WTC11 (cell line): ENCODE measurements around the gene MAGI3. TPM values are rescaled to one million over a fixed set of nuclear protein-coding genes. Genes with fewer than 3 reads are reported as not detected.

Source experiments
- ATAC-seq: fragments of 200-7000 bp; cut with Tn5 transposase; 2 replicates; pipeline ENCODE4 v1.10.0; 2021; ENCODE audit warnings: mild to moderate bottlenecking, moderate library complexity
- CTCF ChIA-PET: fragments of 300-600 bp; sonication (Branson Sonifier 250); formaldehyde crosslinking; loops from one replicate; lab custom pipeline; 2021; ENCODE audit warnings: antibody characterized with exemption; lab: Charles Lee
- POLR2A ChIA-PET: fragments of 350-600 bp; sonication (Branson Sonifier 250); formaldehyde crosslinking; loops from one replicate; lab custom pipeline; 2021; ENCODE audit warnings: antibody characterized with exemption; lab: Charles Lee
- DNase-seq: peaks from one replicate; pipeline ENCODE4 v3.0.0; 2021; ENCODE audit warnings: low spot score
- H3K27ac Mint-ChIP-seq: 2 replicates; pipeline ENCODE4 v1.8.0; 2021; ENCODE audit warnings: mixed read lengths
- H3K27me3 Mint-ChIP-seq: 2 replicates; pipeline ENCODE4 v1.8.0; 2021; ENCODE audit warnings: low read depth, mild to moderate bottlenecking, moderate library complexity, mixed read lengths
- H3K36me3 Mint-ChIP-seq: 2 replicates; pipeline ENCODE4 v1.8.0; 2021; ENCODE audit warnings: mixed read lengths
- H3K4me1 Mint-ChIP-seq: 2 replicates; pipeline ENCODE4 v1.8.0; 2022; ENCODE audit warnings: mixed read lengths
- H3K4me3 Mint-ChIP-seq: 2 replicates; pipeline ENCODE4 v1.8.0; 2021; ENCODE audit warnings: mild to moderate bottlenecking, moderate library complexity, mixed read lengths
- H3K9me3 Mint-ChIP-seq: 2 replicates; pipeline ENCODE4 v1.8.0; 2021; ENCODE audit warnings: mixed read lengths
- ATF2 ChIP-seq: sonication (generic); formaldehyde crosslinking; IDR thresholded peaks from 2 replicates; pipeline ENCODE4 v1.8.1; 2022; ENCODE audit warnings: low read depth, missing genetic modification reagents, borderline replicate concordance
- CBFB ChIP-seq: sonication (generic); formaldehyde crosslinking; IDR thresholded peaks from 2 replicates; pipeline ENCODE4 v1.8.1; 2022; ENCODE audit warnings: mild to moderate bottlenecking, low read depth, missing genetic modification reagents
- CREB1 ChIP-seq: sonication (generic); formaldehyde crosslinking; IDR thresholded peaks from 2 replicates; pipeline ENCODE4 v1.8.0; 2023; ENCODE audit warnings: mild to moderate bottlenecking, missing genetic modification reagents
- E2F5 ChIP-seq: sonication (generic); formaldehyde crosslinking; IDR thresholded peaks from 2 replicates; pipeline ENCODE4 v1.8.1; 2022; ENCODE audit warnings: mild to moderate bottlenecking, moderate library complexity, missing genetic modification reagents
- ESRRA ChIP-seq: sonication (generic); formaldehyde crosslinking; IDR thresholded peaks from 2 replicates; pipeline ENCODE4 v1.8.1; 2022; ENCODE audit warnings: mild to moderate bottlenecking, missing genetic modification reagents, borderline replicate concordance
- FOXP1 ChIP-seq: sonication (generic); formaldehyde crosslinking; IDR thresholded peaks from 2 replicates; pipeline ENCODE4 v1.8.0; 2022; ENCODE audit warnings: missing genetic modification reagents, mild to moderate bottlenecking, moderate library complexity, borderline replicate concordance
- GTF2I ChIP-seq: fragments of 250-450 bp; sonication (Bioruptor Pico); conservative IDR thresholded peaks from 2 replicates; pipeline ENCODE4 v1.4.0; 2021; ENCODE audit warnings: mild to moderate bottlenecking
- IRF2 ChIP-seq: sonication (generic); formaldehyde crosslinking; IDR thresholded peaks from 2 replicates; pipeline ENCODE4 v1.8.0; 2022; ENCODE audit warnings: low read depth, missing genetic modification reagents, borderline replicate concordance
- MXD4 ChIP-seq: fragments of 250-450 bp; sonication (Bioruptor Pico); IDR thresholded peaks from 2 replicates; pipeline ENCODE4 v1.8.0; 2021; ENCODE audit warnings: mild to moderate bottlenecking, moderate library complexity, borderline replicate concordance
- MYBL2 ChIP-seq: sonication (generic); formaldehyde crosslinking; IDR thresholded peaks from 2 replicates; pipeline ENCODE4 v1.8.1; 2023; ENCODE audit warnings: mild to moderate bottlenecking, moderate library complexity, missing genetic modification reagents
- NFATC4 ChIP-seq: fragments of 250-450 bp; sonication (Bioruptor Pico); IDR thresholded peaks from 2 replicates; pipeline ENCODE4 v1.9.0; 2021; ENCODE audit warnings: mild to moderate bottlenecking
- NFE2L1 ChIP-seq: sonication (generic); formaldehyde crosslinking; IDR thresholded peaks from 2 replicates; pipeline ENCODE4 v1.8.1; 2023; ENCODE audit warnings: missing genetic modification reagents
- NFYB ChIP-seq: sonication (generic); formaldehyde crosslinking; conservative IDR thresholded peaks from 2 replicates; pipeline ENCODE4 v1.8.0; 2022; ENCODE audit warnings: low read depth, missing genetic modification reagents
- OVOL2 ChIP-seq: fragments of 250-450 bp; sonication (Bioruptor Pico); IDR thresholded peaks from 2 replicates; pipeline ENCODE4 v1.9.0; 2021; ENCODE audit warnings: mild to moderate bottlenecking, borderline replicate concordance
- SMAD4 ChIP-seq: sonication (generic); formaldehyde crosslinking; IDR thresholded peaks from 2 replicates; pipeline ENCODE4 v1.8.0; 2022; ENCODE audit warnings: mild to moderate bottlenecking, missing genetic modification reagents
- ZBTB21 ChIP-seq: sonication (generic); formaldehyde crosslinking; IDR thresholded peaks from 2 replicates; pipeline ENCODE4 v1.8.1; 2023; ENCODE audit warnings: mild to moderate bottlenecking, missing genetic modification reagents, borderline replicate concordance
- ZMAT4 ChIP-seq: fragments of 250-450 bp; sonication (Bioruptor Pico); IDR thresholded peaks from 2 replicates; pipeline ENCODE4 v1.9.0; 2021; ENCODE audit warnings: mild to moderate bottlenecking
- ZNF281 ChIP-seq: sonication (generic); formaldehyde crosslinking; IDR thresholded peaks from 2 replicates; pipeline ENCODE4 v1.8.0; 2023; ENCODE audit warnings: mild to moderate bottlenecking, missing genetic modification reagents
- ZNF423 ChIP-seq: fragments of 250-450 bp; sonication (Bioruptor Pico); IDR thresholded peaks from 2 replicates; pipeline ENCODE4 v2.1.2; 2022; ENCODE audit warnings: mild to moderate bottlenecking, moderate library complexity
- ZNF671 ChIP-seq: fragments of 250-450 bp; sonication (Bioruptor Pico); IDR thresholded peaks from 2 replicates; pipeline ENCODE4 v1.8.0; 2021; ENCODE audit warnings: mild to moderate bottlenecking
- total RNA-seq: library from RNA; stranded (reverse); gene quantifications from 3 replicates; pipeline ENCODE4 v1.2.3, GENCODE V29; 2021
- TF ChIP-seq, protein P1 (sequence below): sonication (generic); formaldehyde crosslinking; IDR thresholded peaks from 2 replicates; pipeline ENCODE4 v1.8.0; 2022; ENCODE audit warnings: mild to moderate bottlenecking, missing genetic modification reagents
- TF ChIP-seq, protein P2 (sequence below): sonication (generic); formaldehyde crosslinking; IDR thresholded peaks from 2 replicates; pipeline ENCODE4 v1.8.0; 2023; ENCODE audit warnings: missing genetic modification reagents, mild to moderate bottlenecking, borderline replicate concordance

MAGI3 gene
- total RNA-seq, 1 experiment from 2014 or later: 9.7 TPM

DNA sequence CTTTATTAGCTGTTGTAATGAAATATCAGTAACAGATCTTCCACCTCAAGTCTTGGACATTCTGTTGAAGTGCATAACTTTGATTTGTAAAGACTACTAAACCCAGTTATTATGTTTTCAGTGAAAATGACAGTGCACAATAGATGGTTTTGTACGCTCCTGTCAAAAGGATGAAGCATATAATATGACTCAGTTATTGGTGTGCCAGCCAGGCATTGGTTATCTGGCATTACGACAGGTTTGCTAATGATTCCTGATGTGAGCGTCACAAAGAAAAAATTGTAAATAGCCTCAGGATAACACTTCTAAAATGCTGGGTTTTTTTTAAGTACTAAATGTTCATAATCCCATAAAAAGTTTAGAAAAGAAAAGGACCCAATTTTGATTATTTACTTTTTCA is 147.9 kb downstream of the MAGI3 start (continued):
- TF ChIP-seq, protein P1, sequence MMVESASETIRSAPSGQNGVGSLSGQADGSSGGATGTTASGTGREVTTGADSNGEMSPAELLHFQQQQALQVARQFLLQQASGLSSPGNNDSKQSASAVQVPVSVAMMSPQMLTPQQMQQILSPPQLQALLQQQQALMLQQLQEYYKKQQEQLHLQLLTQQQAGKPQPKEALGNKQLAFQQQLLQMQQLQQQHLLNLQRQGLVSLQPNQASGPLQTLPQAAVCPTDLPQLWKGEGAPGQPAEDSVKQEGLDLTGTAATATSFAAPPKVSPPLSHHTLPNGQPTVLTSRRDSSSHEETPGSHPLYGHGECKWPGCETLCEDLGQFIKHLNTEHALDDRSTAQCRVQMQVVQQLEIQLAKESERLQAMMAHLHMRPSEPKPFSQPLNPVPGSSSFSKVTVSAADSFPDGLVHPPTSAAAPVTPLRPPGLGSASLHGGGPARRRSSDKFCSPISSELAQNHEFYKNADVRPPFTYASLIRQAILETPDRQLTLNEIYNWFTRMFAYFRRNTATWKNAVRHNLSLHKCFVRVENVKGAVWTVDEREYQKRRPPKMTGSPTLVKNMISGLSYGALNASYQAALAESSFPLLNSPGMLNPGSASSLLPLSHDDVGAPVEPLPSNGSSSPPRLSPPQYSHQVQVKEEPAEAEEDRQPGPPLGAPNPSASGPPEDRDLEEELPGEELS: no peak
- TF ChIP-seq MYBL2 (CRISPR knock-in tag): no peak
- no peak for TF ChIP-seq IRF2
- TF ChIP-seq ESRRA (CRISPR knock-in tag): no peak

GRCh38 chr1:113540335-113540734 is 150.0 kb downstream of the MAGI3 start:
- no peak overlapping the region for H3K27ac Mint-ChIP-seq
- TF ChIP-seq ZMAT4 (CRISPR knock-in tag) (no peak), CBFB (no peak), ZNF281 (CRISPR knock-in tag) (no peak), OVOL2 (no peak), ZNF423 (CRISPR knock-in tag) (no peak), GTF2I (CRISPR knock-in tag) (no peak)
- TF ChIP-seq, protein P2, sequence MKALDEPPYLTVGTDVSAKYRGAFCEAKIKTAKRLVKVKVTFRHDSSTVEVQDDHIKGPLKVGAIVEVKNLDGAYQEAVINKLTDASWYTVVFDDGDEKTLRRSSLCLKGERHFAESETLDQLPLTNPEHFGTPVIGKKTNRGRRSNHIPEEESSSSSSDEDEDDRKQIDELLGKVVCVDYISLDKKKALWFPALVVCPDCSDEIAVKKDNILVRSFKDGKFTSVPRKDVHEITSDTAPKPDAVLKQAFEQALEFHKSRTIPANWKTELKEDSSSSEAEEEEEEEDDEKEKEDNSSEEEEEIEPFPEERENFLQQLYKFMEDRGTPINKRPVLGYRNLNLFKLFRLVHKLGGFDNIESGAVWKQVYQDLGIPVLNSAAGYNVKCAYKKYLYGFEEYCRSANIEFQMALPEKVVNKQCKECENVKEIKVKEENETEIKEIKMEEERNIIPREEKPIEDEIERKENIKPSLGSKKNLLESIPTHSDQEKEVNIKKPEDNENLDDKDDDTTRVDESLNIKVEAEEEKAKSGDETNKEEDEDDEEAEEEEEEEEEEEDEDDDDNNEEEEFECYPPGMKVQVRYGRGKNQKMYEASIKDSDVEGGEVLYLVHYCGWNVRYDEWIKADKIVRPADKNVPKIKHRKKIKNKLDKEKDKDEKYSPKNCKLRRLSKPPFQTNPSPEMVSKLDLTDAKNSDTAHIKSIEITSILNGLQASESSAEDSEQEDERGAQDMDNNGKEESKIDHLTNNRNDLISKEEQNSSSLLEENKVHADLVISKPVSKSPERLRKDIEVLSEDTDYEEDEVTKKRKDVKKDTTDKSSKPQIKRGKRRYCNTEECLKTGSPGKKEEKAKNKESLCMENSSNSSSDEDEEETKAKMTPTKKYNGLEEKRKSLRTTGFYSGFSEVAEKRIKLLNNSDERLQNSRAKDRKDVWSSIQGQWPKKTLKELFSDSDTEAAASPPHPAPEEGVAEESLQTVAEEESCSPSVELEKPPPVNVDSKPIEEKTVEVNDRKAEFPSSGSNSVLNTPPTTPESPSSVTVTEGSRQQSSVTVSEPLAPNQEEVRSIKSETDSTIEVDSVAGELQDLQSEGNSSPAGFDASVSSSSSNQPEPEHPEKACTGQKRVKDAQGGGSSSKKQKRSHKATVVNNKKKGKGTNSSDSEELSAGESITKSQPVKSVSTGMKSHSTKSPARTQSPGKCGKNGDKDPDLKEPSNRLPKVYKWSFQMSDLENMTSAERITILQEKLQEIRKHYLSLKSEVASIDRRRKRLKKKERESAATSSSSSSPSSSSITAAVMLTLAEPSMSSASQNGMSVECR: no peak
- TF ChIP-seq, all 79 proteins: peak for 0
- ATAC-seq: no peak
- no peak for DNase-seq
- Mint-ChIP-seq H3K36me3 (no peaks in the 10 kb centered on the region), H3K27me3 (no peaks in the 10 kb centered on the region), H3K4me1 (0 out of 2 replicates have a peak, but pooled peaks cover 2% of the 10 kb centered on the region), H3K4me3 (no peak overlapping the region), H3K9me3 (no peaks in the 10 kb centered on the region)
- ChIA-PET POLR2A (interaction anchor here (0.7 kb wide), 1 partner anchor 1373 kb away, joined by 4 read pairs; no protein-coding TSS in a partner anchor), CTCF (no interaction called here)

DNA sequence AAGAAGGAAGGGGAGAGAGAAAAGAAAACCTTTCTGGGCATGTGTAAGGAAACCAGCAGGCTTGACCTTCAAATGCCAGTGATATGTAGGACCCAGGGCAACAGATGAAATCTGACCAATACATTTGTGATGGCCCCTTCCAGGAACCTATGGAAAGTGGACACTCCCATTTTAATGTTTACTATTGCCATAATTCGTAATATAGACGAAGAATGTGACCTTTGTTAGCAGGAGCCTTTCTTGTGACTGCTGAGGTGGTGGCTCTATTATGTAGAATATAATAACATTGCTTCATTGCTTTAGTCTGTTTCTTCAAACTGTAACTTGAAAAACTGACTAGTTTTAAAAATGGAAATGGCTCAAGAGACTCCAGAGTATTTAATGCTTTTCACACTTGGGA is 150.8 kb downstream of the MAGI3 start:
- Mint-ChIP-seq H3K36me3 (no peaks in the 10 kb centered on the region), H3K4me3 (no peak overlapping the region), H3K9me3 (no peaks in the 10 kb centered on the region), H3K4me1 (0 out of 2 replicates have a peak, but pooled peaks cover 2% of the 10 kb centered on the region), H3K27ac (no peak overlapping the region), H3K27me3 (no peaks in the 10 kb centered on the region)
- CTCF ChIA-PET: no interaction called here
- ATAC-seq (no peak), DNase-seq (no peak)
- POLR2A ChIA-PET: no interaction called here
- TF ChIP-seq NFATC4 (CRISPR knock-in tag) (no peak), E2F5 (CRISPR knock-in tag) (no peak), ZBTB21 (no peak), FOXP1 (CRISPR knock-in tag) (no peak), IRF2 (no peak), NFYB (CRISPR knock-in tag) (no peak), ZNF671 (CRISPR knock-in tag) (no peak), NFE2L1 (no peak), CREB1 (CRISPR knock-in tag) (no peak), MXD4 (CRISPR knock-in tag) (no peak), SMAD4 (no peak), ATF2 (CRISPR knock-in tag) (no peak)
